Endothelial cell of umbilical vein (primary cell): ENCODE results near the gene DISP2. TPM values are rescaled to one million over a fixed set of nuclear protein-coding genes. Genes with fewer than 3 reads are reported as not detected.

Experiments used
- BruUV-seq: library from RNA; stranded (reverse); fragments of 400-500 nt; replicated peaks from 2 replicates; lab custom pipeline; 2021; lab: Mats Ljungman, UMichigan
- CTCF ChIA-PET: fragments of 300-600, 350-600 bp; sonication (Branson Sonifier 250); formaldehyde crosslinking; loops from one replicate; lab custom pipeline; 2021; ENCODE audit warnings: antibody characterized with exemption, inconsistent platforms; lab: Charles Lee
- POLR2A ChIA-PET: fragments of 300-600, 350-600 bp; sonication (Branson Sonifier 250); formaldehyde crosslinking; loops from one replicate; lab custom pipeline; 2021; ENCODE audit warnings: antibody characterized with exemption, inconsistent platforms; lab: Charles Lee
- DNase-seq: peaks from one replicate; pipeline ENCODE4 v3.0.0-alpha.2; 2011; ENCODE audit warnings: low read depth, low spot score
- FAIRE-seq: peaks from 2 replicates; lab custom pipeline; 2011; peaks lifted over from hg19 to GRCh38; lab: Jason Lieb, UNC
- H2AFZ ChIP-seq: 2 replicates; pipeline ENCODE4 v1.6.0; 2012; ENCODE audit warnings: low read depth, low read length, control low read depth, inconsistent platforms
- H3K27ac ChIP-seq: 2 replicates; pipeline ENCODE4 v1.5.1; 2011; ENCODE audit warnings: low read depth, mild to moderate bottlenecking, control low read depth, low read length, moderate library complexity; ENCODE audit not compliant: insufficient read depth
- H3K27me3 ChIP-seq, 2 experiments: 2 replicates each; pipeline versions ENCODE4 v1.6.0 to v1.6.1; 2011; ENCODE audit warnings: low read length in 2 of 2, mixed read lengths in 1 of 2; ENCODE audit not compliant: control insufficient read depth in 2 of 2, insufficient read depth in 2 of 2
- H3K36me3 ChIP-seq, 2 experiments: 2 replicates in 1 of 2; 3 replicates in 1 of 2; pipeline ENCODE4 v1.5.1; 2011; ENCODE audit warnings: low read length in 2 of 2, mild to moderate bottlenecking in 1 of 2, moderate library complexity in 1 of 2; ENCODE audit not compliant: control insufficient read depth in 2 of 2, insufficient read depth in 2 of 2; ENCODE audit errors: extremely low read depth in 1 of 2
- H3K4me1 ChIP-seq: 3 replicates; pipeline ENCODE4 v1.5.1; 2011; ENCODE audit warnings: mild to moderate bottlenecking, low read length; ENCODE audit not compliant: control insufficient read depth, insufficient read depth; ENCODE audit errors: extremely low read depth
- H3K4me2 ChIP-seq: 2 replicates; pipeline ENCODE4 v1.6.1; 2011; ENCODE audit warnings: low read length, control low read depth, mixed read lengths; ENCODE audit not compliant: insufficient read depth
- H3K4me3 ChIP-seq, 3 experiments: fragments of 200-600 bp in 1 of 3; sonication (generic), shearing (Covaris generic) in 1 of 3; replicated peaks in 1 of 3; 2 replicates each; pipeline ENCODE4 v1.5.1; 2011 to 2016; ENCODE audit warnings: control low read depth in 3 of 3, low read length in 3 of 3, mild to moderate bottlenecking in 2 of 3, inconsistent platforms in 1 of 3, low read depth in 1 of 3, moderate library complexity in 1 of 3; ENCODE audit not compliant: insufficient read depth in 1 of 3
- H3K79me2 ChIP-seq: 2 replicates; pipeline ENCODE4 v1.6.0; 2012; ENCODE audit warnings: low read length, inconsistent platforms; ENCODE audit not compliant: control insufficient read depth, insufficient read depth
- H3K9ac ChIP-seq: replicated peaks from 2 replicates; pipeline ENCODE3; 2011; ENCODE audit warnings: low read length, control low read depth; ENCODE audit not compliant: insufficient read depth; ENCODE audit errors: extremely low read depth
- H3K9me1 ChIP-seq: replicated peaks from 3 replicates; pipeline ENCODE4 v1.6.0; 2011; ENCODE audit warnings: mild to moderate bottlenecking, low read length; ENCODE audit not compliant: control insufficient read depth, insufficient read depth; ENCODE audit errors: extremely low read depth
- H3K9me3 ChIP-seq: replicated peaks from 2 replicates; pipeline ENCODE4 v1.5.1; 2012; ENCODE audit warnings: low read length, inconsistent platforms; ENCODE audit not compliant: control insufficient read depth, insufficient read depth
- H4K20me1 ChIP-seq: replicated peaks from 2 replicates; pipeline ENCODE3; 2011; ENCODE audit warnings: mild to moderate bottlenecking, low read length; ENCODE audit not compliant: control insufficient read depth, insufficient read depth; ENCODE audit errors: extremely low read depth
- CTCF ChIP-seq, 2 donors: IDR thresholded peaks; 1 replicate in 1 of 2; 2 replicates in 1 of 2; pipeline ENCODE4 v1.5.1; 2011; ENCODE audit warnings: low read length in 2 of 2, mild to moderate bottlenecking in 2 of 2, moderate library complexity in 2 of 2, control low read depth in 1 of 2, inconsistent platforms in 1 of 2, low read depth in 1 of 2; ENCODE audit not compliant: insufficient read depth in 1 of 2; ENCODE audit errors: extremely low read depth in 1 of 2
- EZH2 ChIP-seq: IDR thresholded peaks from 2 replicates; pipeline ENCODE4 v1.6.1; 2012; ENCODE audit warnings: borderline replicate concordance, low read depth, mild to moderate bottlenecking, moderate library complexity, low read length, inconsistent platforms; ENCODE audit not compliant: severe bottlenecking
- FOS ChIP-seq: IDR thresholded peaks from 2 replicates; pipeline ENCODE4 v1.6.1; 2011; ENCODE audit warnings: mild to moderate bottlenecking, low read length, moderate library complexity, borderline replicate concordance; ENCODE audit not compliant: insufficient read depth
- GATA2 ChIP-seq: IDR thresholded peaks from 2 replicates; pipeline ENCODE4 v1.7.0; 2011; ENCODE audit warnings: low read depth, mild to moderate bottlenecking, moderate library complexity, mixed read lengths, low read length; ENCODE audit not compliant: insufficient read length, insufficient read depth
- JUN ChIP-seq: IDR thresholded peaks from 2 replicates; pipeline ENCODE4 v1.6.1; 2011; ENCODE audit warnings: borderline replicate concordance, low read depth; ENCODE audit not compliant: insufficient read length, insufficient read depth
- MAX ChIP-seq: IDR thresholded peaks from 2 replicates; pipeline ENCODE4 v1.6.1; 2011; ENCODE audit not compliant: insufficient read depth, insufficient read length
- MYC ChIP-seq: IDR thresholded peaks from one replicate; pipeline ENCODE4 v1.6.1; 2011; ENCODE audit warnings: mild to moderate bottlenecking, low read depth, low read length
- POLR2A ChIP-seq: IDR thresholded peaks from 2 replicates; pipeline ENCODE4 v1.6.1; 2012; ENCODE audit warnings: low read depth, mild to moderate bottlenecking, control low read depth, low read length
- POLR2AphosphoS5 ChIP-seq: IDR thresholded peaks from 2 replicates; pipeline ENCODE4 v1.6.1; 2012; ENCODE audit warnings: low read depth, mild to moderate bottlenecking, control low read depth, low read length, moderate library complexity; ENCODE audit not compliant: insufficient read depth
- dilution Hi-C: fragments of 300-500 bp; cut with MboI; formaldehyde crosslinking; loops from one replicate; pipeline ENCODE4 v1.15.0; 2019; ENCODE audit warnings: low sequenced_read_pairs; ENCODE audit not compliant: extremely low pct_ligation_motif_present
- intact Hi-C: fragments of 100-400 bp; cut with micrococcal nuclease; formaldehyde crosslinking; loops from one replicate; pipeline ENCODE4 v1.10.0; 2022
- polyA plus RNA-seq, 4 experiments: library from polyadenylated mRNA; depleted of rRNA in 3 of 4; stranded (reverse) in 3 of 4; unstranded in 1 of 4; fragments of >200 nt; gene quantifications; 2 replicates each; pipeline versions ENCODE4 v1.2.1 to v1.2.3, GENCODE V29; 2011 to 2012; ENCODE audit warnings: missing spikeins in 1 of 4
- total RNA-seq: library from RNA; stranded (reverse); gene quantifications from 2 replicates; pipeline ENCODE4 v1.2.3, GENCODE V29; 2021

DISP2 gene
- total and polyA plus RNA-seq, 2 donors (not counting 3 experiments of a cell fraction or from before 2014, with no cell fraction given) = 0.10 to 1.2 TPM

GRCh38 chr15:40369971-40370370, 12.0 kb downstream of the DISP2 start:
- H3K36me3 ChIP-seq = no peaks in the 10 kb centered on the region
- BruUV-seq = no TSS peak
- H3K27me3 ChIP-seq = no peaks in the 10 kb centered on the region
- CTCF ChIA-PET = interaction anchor here (1.1 to 9.4 kb wide), 5 partner anchors 12 to 51 kb away, joined by 3 to 60 read pairs (median 9); partner anchors contain the start of genes DISP2, IVD and KNSTRN
- no peak overlapping the region for H3K9ac ChIP-seq
- H2AFZ ChIP-seq = no peak overlapping the region
- DNase-seq (no peak), FAIRE-seq (no peak)
- H3K9me1 ChIP-seq = no peaks in the 10 kb centered on the region
- TF ChIP-seq POLR2A (no peak), GATA2 (no peak), JUN (no peak), FOS (no peak)
- no peak overlapping the region for H3K27ac ChIP-seq
- POLR2A ChIA-PET = no interaction called here
- no peaks in the 10 kb centered on the region for H3K9me3 ChIP-seq
- no peaks in the 10 kb centered on the region for H3K79me2 ChIP-seq
- H3K4me2 ChIP-seq = no peak overlapping the region
- dilution Hi-C loops (no loop called here), intact Hi-C loops (loop anchor here (2.0 to 5.0 kb wide), 3 partner anchors 13 to 137 kb away; partner anchors contain the start of genes IVD and KNSTRN)
- no peak overlapping the region for H3K4me3 ChIP-seq
- peaks cover 15% of the 10 kb centered on the region for H3K4me1 ChIP-seq
- no peaks in the 10 kb centered on the region for H4K20me1 ChIP-seq

GRCh38 chr15:40372981-40373380, 15.0 kb downstream of the DISP2 start:
- intact Hi-C loops = no loop called here
- Histone ChIP-seq H3K27me3 (no peaks in the 10 kb centered on the region), H4K20me1 (no peaks in the 10 kb centered on the region), H2AFZ (peak overlapping the region; percentile 41), H3K4me2 (no peak overlapping the region), H3K79me2 (no peaks in the 10 kb centered on the region), H3K27ac (no peak overlapping the region), H3K4me1 (peaks cover 12% of the 10 kb centered on the region), H3K9me1 (no peaks in the 10 kb centered on the region), H3K36me3 (no peaks in the 10 kb centered on the region), H3K9me3 (no peaks in the 10 kb centered on the region), H3K4me3 (no peak overlapping the region), H3K9ac (no peak overlapping the region)
- TF ChIP-seq EZH2 (no peak), POLR2AphosphoS5 (peak; percentile 14), MAX (no peak), MYC (no peak), JUN (peak; percentile 28), POLR2A (no peak), FOS (no peak), GATA2 (no peak), CTCF (IDR thresholded peaks at IDR 0.05; ENCODE audit: extremely low read depth in 1 of 2, insufficient read depth in 1 of 2, low read depth in 1 of 2, low read length in 2 of 2) (no peak)
- dilution Hi-C loops = no loop called here
- BruUV-seq = no TSS peak
- POLR2A ChIA-PET = no interaction called here
- peak; percentile 58 for DNase-seq
- CTCF ChIA-PET = interaction anchor here (1.0 to 9.4 kb wide), 5 partner anchors 25 to 51 kb away, joined by 3 to 60 read pairs (median 6); no protein-coding TSS in a partner anchor
- peak; percentile 92 for FAIRE-seq
